AG04449 (cell line): ENCODE data around the gene CENPB.

Experiments
- CTCF ChIA-PET: fragments of 350-600 bp; formaldehyde crosslinking; extraction: SDS; loops from one replicate; lab custom pipeline; 2021; ENCODE audit warnings: antibody characterized with exemption; lab: Yijun Ruan, JAX
- POLR2A ChIA-PET: fragments of 400-600, 350-600 bp; formaldehyde crosslinking; extraction: SDS; loops from one replicate; lab custom pipeline; 2020; ENCODE audit warnings: antibody characterized with exemption, inconsistent platforms; lab: Yijun Ruan, JAX
- DNase-seq: peaks from one replicate; pipeline ENCODE4 v3.0.0-alpha.2; 2010; ENCODE audit warnings: low read depth, low spot score
- H3K4me3 ChIP-seq: 2 replicates; pipeline ENCODE4 v1.5.1; 2011; ENCODE audit warnings: low read depth, mild to moderate bottlenecking, control low read depth, low read length
- CTCF ChIP-seq: IDR thresholded peaks from one replicate; pipeline ENCODE4 v1.5.1; 2011; ENCODE audit warnings: mild to moderate bottlenecking, moderate library complexity, low read length, control low read depth, inconsistent platforms; ENCODE audit not compliant: insufficient read depth; ENCODE audit errors: missing control alignments

The CENPB gene

GRCh38 chr20:3740615-3741301 lies 45.8 kb downstream of the CENPB start:
- TF ChIP-seq CTCF, result no peak
- POLR2A ChIA-PET, result interaction anchor here (0.7 kb wide), 1 partner anchor 79 kb away, joined by 3 read pairs; the partner anchor contains the start of gene AP5S1
- H3K4me3 ChIP-seq, result no peak overlapping the region
- no peak for DNase-seq
- CTCF ChIA-PET, result interaction anchor here (0.9 to 3.5 kb wide), 8 partner anchors 9 to 177 kb away, joined by 3 to 22 read pairs (median 5); no protein-coding TSS in a partner anchor

GRCh38 chr20:3739926-3740451 lies 46.6 kb downstream of the CENPB start:
- ChIA-PET CTCF (interaction anchor here (0.9 to 3.5 kb wide), 5 partner anchors 8 to 63 kb away, joined by 3 to 22 read pairs (median 3); no protein-coding TSS in a partner anchor), POLR2A (interaction anchor here (0.7 kb wide), 1 partner anchor 80 kb away, joined by 3 read pairs; the partner anchor contains the start of gene AP5S1)
- no peak for DNase-seq
- TF ChIP-seq CTCF, result no peak
- H3K4me3 ChIP-seq, result no peak overlapping the region

- POLR2A ChIA-PET, result no interaction called here
- CTCF ChIA-PET, result interaction anchor here (0.9 to 3.5 kb wide), 5 partner anchors 8 to 63 kb away, joined by 3 to 22 read pairs (median 3); no protein-coding TSS in a partner anchor
These were observed 47.2 kb downstream of the CENPB start for GRCh38 chr20:3739054-3739925.

GRCh38 chr20:3738111-3739053 lies 48.2 kb downstream of the CENPB start:
- H3K4me3 ChIP-seq, result no peak overlapping the region
- ChIA-PET CTCF (interaction anchor here (3.0 kb wide), 1 partner anchor 28 kb away, joined by 11 read pairs; no protein-coding TSS in a partner anchor), POLR2A (no interaction called here)
- no peak for TF ChIP-seq CTCF
- DNase-seq, result no peak

More at GRCh38 chr20:3739054-3739925, 47.2 kb downstream of the CENPB start:
- no peak for TF ChIP-seq CTCF
- no peak overlapping the region for H3K4me3 ChIP-seq
- no peak for DNase-seq

- H3K4me3 ChIP-seq, result no peak overlapping the region
- no peak for TF ChIP-seq CTCF
- ChIA-PET POLR2A (interaction anchor here (0.5 kb wide), 1 partner anchor 144 kb away, joined by 3 read pairs; no protein-coding TSS in a partner anchor), CTCF (interaction anchor here (1.1 to 3.0 kb wide), 4 partner anchors 8 to 83 kb away, joined by 3 to 11 read pairs (median 3); no protein-coding TSS in a partner anchor)
- DNase-seq, result no peak
These were observed 50.8 kb downstream of the CENPB start for GRCh38 chr20:3735768-3736167.
